CD14-positive monocyte (primary cell): ENCODE measurements around the gene HTR2C. TPM values are rescaled to one million over a fixed set of nuclear protein-coding genes. Genes with fewer than 3 reads are reported as not detected.
A peak's percentile ranks its signal among the peaks of the same experiment; 100 is the strongest.

Experiments used
- DNase-seq, 3 donors: peaks; one replicate each; pipeline ENCODE4 v3.0.0-alpha.2; 2011 to 2022
- H2AFZ ChIP-seq: 2 replicates; pipeline ENCODE4 v1.6.0; 2012; ENCODE audit warnings: mild to moderate bottlenecking, low read depth, low read length, inconsistent platforms; ENCODE audit not compliant: insufficient read depth, poor library complexity, severe bottlenecking
- H3K27ac ChIP-seq, 2 donors: 1 replicate in 1 of 2; 2 replicates in 1 of 2; pipeline ENCODE4 v1.5.1; 2012 to 2013; ENCODE audit warnings: low read length in 2 of 2, control low read depth in 1 of 2, inconsistent platforms in 1 of 2, low read depth in 1 of 2, mild to moderate bottlenecking in 1 of 2
- H3K27me3 ChIP-seq, 2 donors: one replicate each; pipeline versions ENCODE4 v1.6.0 to v1.6.1; 2011 to 2013; ENCODE audit warnings: low read length in 2 of 2; ENCODE audit not compliant: control insufficient read depth in 2 of 2, insufficient read depth in 2 of 2
- H3K36me3 ChIP-seq, 2 donors: replicated peaks in 1 of 2; 1 replicate in 1 of 2; 2 replicates in 1 of 2; pipeline versions ENCODE4 v1.5.1 to v1.6.1; 2012 to 2013; ENCODE audit warnings: low read length in 2 of 2, control low read depth in 1 of 2, inconsistent platforms in 1 of 2, mild to moderate bottlenecking in 1 of 2; ENCODE audit not compliant: insufficient read depth in 2 of 2, control insufficient read depth in 1 of 2
- H3K4me1 ChIP-seq, 2 donors: 1 replicate in 1 of 2; 2 replicates in 1 of 2; pipeline versions ENCODE4 v1.5.1 to v1.6.1; 2012 to 2013; ENCODE audit warnings: low read length in 2 of 2, control low read depth in 1 of 2, inconsistent platforms in 1 of 2, mild to moderate bottlenecking in 1 of 2, moderate library complexity in 1 of 2; ENCODE audit not compliant: insufficient read depth in 2 of 2, control insufficient read depth in 1 of 2
- H3K4me2 ChIP-seq: replicated peaks from 2 replicates; pipeline ENCODE3; 2012; ENCODE audit warnings: low read length, moderate library complexity, mild to moderate bottlenecking; ENCODE audit not compliant: poor library complexity, severe bottlenecking; ENCODE audit errors: extremely low read depth
- H3K4me3 ChIP-seq, 3 experiments: fragments of 200-600 bp in 1 of 3; sonication (generic) in 1 of 3; replicated peaks in 1 of 3; 1 replicate in 2 of 3; 2 replicates in 1 of 3; pipeline ENCODE4 v1.5.1; 2011 to 2013; ENCODE audit warnings: low read length in 3 of 3, mild to moderate bottlenecking in 3 of 3, control low read depth in 2 of 3, low read depth in 2 of 3, inconsistent platforms in 1 of 3, moderate library complexity in 1 of 3
- H3K79me2 ChIP-seq: 2 replicates; pipeline ENCODE4 v1.6.0; 2012; ENCODE audit warnings: mild to moderate bottlenecking, control low read depth, inconsistent platforms, low read length, moderate library complexity; ENCODE audit not compliant: insufficient read depth
- H3K9ac ChIP-seq: 2 replicates; pipeline ENCODE4 v1.6.0; 2017; ENCODE audit warnings: low read length, mild to moderate bottlenecking; ENCODE audit not compliant: insufficient read depth, poor library complexity, severe bottlenecking
- H3K9me3 ChIP-seq, 2 donors: replicated peaks in 1 of 2; 1 replicate in 1 of 2; 2 replicates in 1 of 2; pipeline versions ENCODE4 v1.5.1 to v1.6.1; 2012 to 2013; ENCODE audit warnings: low read length in 2 of 2, control low read depth in 1 of 2; ENCODE audit not compliant: control insufficient read depth in 1 of 2, insufficient read depth in 1 of 2
- H4K20me1 ChIP-seq: 2 replicates; pipeline ENCODE4 v1.6.0; 2012; ENCODE audit warnings: mild to moderate bottlenecking, low read length, control low read depth, moderate library complexity; ENCODE audit not compliant: insufficient read depth
- H3K27ac Mint-ChIP-seq, 7 donors: one replicate each; pipeline ENCODE4 v1.8.0; 2020; ENCODE audit warnings: mild to moderate bottlenecking in 7 of 7, mixed read lengths in 7 of 7, moderate library complexity in 6 of 7, inconsistent platforms in 2 of 7
- H3K27me3 Mint-ChIP-seq, 3 donors: one replicate each; pipeline ENCODE4 v1.8.0; 2021 to 2022; ENCODE audit warnings: low read depth in 3 of 3, mild to moderate bottlenecking in 3 of 3, mixed read lengths in 3 of 3, moderate library complexity in 3 of 3, inconsistent platforms in 1 of 3
- H3K36me3 Mint-ChIP-seq, 2 donors: one replicate each; pipeline ENCODE4 v1.8.0; 2020; ENCODE audit warnings: mixed read lengths in 2 of 2, inconsistent platforms in 1 of 2, mild to moderate bottlenecking in 1 of 2
- H3K4me1 Mint-ChIP-seq: one replicate; pipeline ENCODE4 v1.8.0; 2020; ENCODE audit warnings: mild to moderate bottlenecking, mixed read lengths
- H3K4me3 Mint-ChIP-seq, 2 donors: one replicate each; pipeline ENCODE4 v1.8.0; 2020; ENCODE audit warnings: mild to moderate bottlenecking in 2 of 2, mixed read lengths in 2 of 2, moderate library complexity in 1 of 2
- H3K9me3 Mint-ChIP-seq, 7 donors: one replicate each; pipeline ENCODE4 v1.8.0; 2020 to 2022; ENCODE audit warnings: mixed read lengths in 7 of 7, mild to moderate bottlenecking in 6 of 7, moderate library complexity in 6 of 7, inconsistent platforms in 2 of 7
- CTCF ChIP-seq: fragments of 200-600 bp; IDR thresholded peaks from one replicate; pipeline ENCODE4 v1.8.0; 2022; ENCODE audit warnings: antibody characterized with exemption, mild to moderate bottlenecking
- WGBS: methylation state at CpG from one replicate; pipeline ENCODE4 v1.1.5; 2013; ENCODE audit warnings: missing lambda C conversion rate; ENCODE audit not compliant: insufficient coverage; 5-methylcytosine and 5-hydroxymethylcytosine counted together
- intact Hi-C, 2 donors: fragments of 100-400 bp; cut with micrococcal nuclease; formaldehyde crosslinking; loops; one replicate each; pipeline versions ENCODE4 v1.15.0 to v1.15.1; 2023
- polyA plus RNA-seq, 3 donors: library from polyadenylated mRNA; depleted of rRNA in 1 of 3; unstranded in 2 of 3; stranded (reverse) in 1 of 3; fragments of 300-500 nt in 2 of 3; fragments of >200 nt in 1 of 3; fragmentation: Illumina TruSeq in 2 of 3; gene quantifications; 1 replicate in 2 of 3; 2 replicates in 1 of 3; pipeline ENCODE4 v1.2.3, GENCODE V29; 2012 to 2021

Gene HTR2C
- polyA plus RNA-seq, 3 donors = 0.04 TPM; not detected in 2

- peaks cover 45% of the 10 kb centered on the region for H3K4me1 Mint-ChIP-seq
- H3K4me3 Mint-ChIP-seq = peak overlapping the region; percentile 75 to 96
- peaks cover 0 to 42% of the 10 kb centered on the region in 2 donors for H3K9me3 ChIP-seq
- H3K4me3 ChIP-seq = peak overlapping the region; percentile 3 to 73 (median 34)
- H3K36me3 Mint-ChIP-seq = peaks cover 10 to 11% of the 10 kb centered on the region in 2 donors
- no peaks in the 10 kb centered on the region for H3K79me2 ChIP-seq
- 17% methylated on average over 3 of the region's 27 CpGs for WGBS
- peak overlapping the region; percentile 71 for H2AFZ ChIP-seq
- peaks cover 64 to 69% of the 10 kb centered on the region in 2 donors for H3K27me3 ChIP-seq
- no peak for TF ChIP-seq CTCF
- H3K27ac ChIP-seq = no peak overlapping the region
- peaks cover 0 to 34% (median 29%) of the 10 kb centered on the region in 7 donors for H3K9me3 Mint-ChIP-seq
- H4K20me1 ChIP-seq = no peaks in the 10 kb centered on the region
- peak overlapping the region in 2 of 7 donors; percentile 28 to 45 for H3K27ac Mint-ChIP-seq
- intact Hi-C loops = no loop called here
- H3K36me3 ChIP-seq = no peaks in the 10 kb centered on the region
- DNase-seq = no peak
- H3K4me1 ChIP-seq = peaks cover 38 to 42% of the 10 kb centered on the region in 2 donors
- no peak overlapping the region for H3K9ac ChIP-seq
- peaks cover 48 to 68% (median 62%) of the 10 kb centered on the region in 3 donors for H3K27me3 Mint-ChIP-seq
- peak overlapping the region; percentile 77 for H3K4me2 ChIP-seq
Measured at GRCh38 chrX:114584983-114585842, 1.3 kb downstream of the HTR2C start.

GRCh38 chrX:114591121-114591520 is 7.2 kb downstream of the HTR2C start:
- H3K36me3 Mint-ChIP-seq = no peaks in the 10 kb centered on the region
- intact Hi-C loops = no loop called here
- H3K4me1 Mint-ChIP-seq = peaks cover 24% of the 10 kb centered on the region
- H3K79me2 ChIP-seq = no peaks in the 10 kb centered on the region
- H3K27ac Mint-ChIP-seq = peak overlapping the region in 6 of 7 donors; percentile 31 to 78 (median 67)
- H3K4me3 Mint-ChIP-seq = peak overlapping the region in 1 of 2 donors; percentile 26
- H3K36me3 ChIP-seq = no peaks in the 10 kb centered on the region
- peaks cover 21 to 28% of the 10 kb centered on the region in 2 donors for H3K4me1 ChIP-seq
- H3K9me3 ChIP-seq = no peaks in the 10 kb centered on the region
- WGBS = no CpG with 5 or more reads among the region's 1 CpG
- H3K27me3 ChIP-seq = peaks cover 10 to 11% of the 10 kb centered on the region in 2 donors
- peak overlapping the region in 1 of 3 experiments; percentile 45 for H3K4me3 ChIP-seq
- H3K4me2 ChIP-seq = peak overlapping the region; percentile 53
- H3K27ac ChIP-seq = peak overlapping the region in 1 of 2 donors; percentile 38
- DNase-seq = peak in 1 of 3 donors; percentile 42
- no peak overlapping the region for H3K9ac ChIP-seq
- peaks cover 3 to 14% (median 3%) of the 10 kb centered on the region in 3 donors for H3K27me3 Mint-ChIP-seq
- no peaks in the 10 kb centered on the region for H4K20me1 ChIP-seq
- H2AFZ ChIP-seq = no peak overlapping the region
- no peaks in the 10 kb centered on the region for H3K9me3 Mint-ChIP-seq
- TF ChIP-seq CTCF = no peak
